ENCODE data around the gene SOX1. TPM values are rescaled to one million over a fixed set of nuclear protein-coding genes. Genes with fewer than 3 reads are reported as not detected.

The SOX1 gene
- total RNA-seq, 3 donors from 2014 or later, result 0.19 TPM; not detected in 2

GRCh38 chr13:112098699-112099098, 31.8 kb downstream of the SOX1 start:
- no peak for TF ChIP-seq CTCF (IDR thresholded peaks at IDR 0.05)
- no peaks in the 10 kb centered on the region for H3K36me3 ChIP-seq (ENCODE audit: low read depth)
- peak in 1 of 3 donors; percentile 29 for DNase-seq
- H3K9me3 ChIP-seq, result no peaks in the 10 kb centered on the region
- intact Hi-C loops (cut with DNase I, micrococcal nuclease), result no loop called here
- H3K4me3 ChIP-seq, result no peak overlapping the region
- ATAC-seq, result no peak
- no peaks in the 10 kb centered on the region for H3K4me1 ChIP-seq (ENCODE audit: low read depth)

GRCh38 chr13:112101360-112101930, 34.5 kb downstream of the SOX1 start:
- DNase-seq (no peak), ATAC-seq (no peak)
- H3K9me3 ChIP-seq, result no peaks in the 10 kb centered on the region
- no peaks in the 10 kb centered on the region for H3K36me3 ChIP-seq (ENCODE audit: low read depth)
- intact Hi-C loops (cut with DNase I, micrococcal nuclease), result loop anchor here in 1 of 2 donors (5.0 kb wide), 2 partner anchors 111 to 341 kb away; no protein-coding TSS in a partner anchor
- H3K4me3 ChIP-seq, result no peak overlapping the region
- TF ChIP-seq CTCF (IDR thresholded peaks at IDR 0.05), result no peak
- peaks cover 8% of the 10 kb centered on the region for H3K4me1 ChIP-seq (ENCODE audit: low read depth)

GRCh38 chr13:112102243-112102642, 35.3 kb downstream of the SOX1 start:
- ATAC-seq (peak; percentile 71), DNase-seq (peak in 2 of 3 donors; percentile 19 to 55)
- intact Hi-C loops (cut with DNase I, micrococcal nuclease), result loop anchor here in 1 of 2 donors (5.0 kb wide), 2 partner anchors 110 to 340 kb away; no protein-coding TSS in a partner anchor
- peaks cover 8% of the 10 kb centered on the region for H3K4me1 ChIP-seq (ENCODE audit: low read depth)
- no peaks in the 10 kb centered on the region for H3K9me3 ChIP-seq
- H3K4me3 ChIP-seq, result no peak overlapping the region
- H3K36me3 ChIP-seq (ENCODE audit: low read depth), result no peaks in the 10 kb centered on the region
- no peak for TF ChIP-seq CTCF (IDR thresholded peaks at IDR 0.05)

- TF ChIP-seq CTCF (IDR thresholded peaks at IDR 0.05), result no peak
- peaks cover 8% of the 10 kb centered on the region for H3K4me1 ChIP-seq (ENCODE audit: low read depth)
- intact Hi-C loops (cut with DNase I, micrococcal nuclease), result loop anchor here in 1 of 2 donors (5.0 kb wide), 2 partner anchors 109 to 339 kb away; no protein-coding TSS in a partner anchor
- H3K9me3 ChIP-seq, result no peaks in the 10 kb centered on the region
- DNase-seq, result no peak
- H3K36me3 ChIP-seq (ENCODE audit: low read depth), result no peaks in the 10 kb centered on the region
- no peak for ATAC-seq
- no peak overlapping the region for H3K4me3 ChIP-seq
These were observed 36.4 kb downstream of the SOX1 start for GRCh38 chr13:112103260-112103838.

GRCh38 chr13:112103961-112104880, 37.3 kb downstream of the SOX1 start:
- peaks cover 8% of the 10 kb centered on the region for H3K4me1 ChIP-seq (ENCODE audit: low read depth)
- intact Hi-C loops (cut with DNase I, micrococcal nuclease), result loop anchor here in 1 of 2 donors (5.0 kb wide), 2 partner anchors 108 to 338 kb away; no protein-coding TSS in a partner anchor
- H3K4me3 ChIP-seq, result no peak overlapping the region
- no peaks in the 10 kb centered on the region for H3K36me3 ChIP-seq (ENCODE audit: low read depth)
- TF ChIP-seq CTCF (IDR thresholded peaks at IDR 0.05), result no peak
- DNase-seq (peak in 1 of 3 donors; percentile 43), ATAC-seq (no peak)
- no peaks in the 10 kb centered on the region for H3K9me3 ChIP-seq

All from mucosa of descending colon (tissue), 3 donors.